ENCODE results near the gene RFPL3. TPM values are rescaled to one million over a fixed set of nuclear protein-coding genes. Genes with fewer than 3 reads are reported as not detected.

RFPL3 gene
- polyA plus RNA-seq, 6 donors from 2014 or later: not detected

Other genes starting within 250 kb of the RFPL3 start
- gene C22orf42, start 198.6 kb upstream of the RFPL3 start, polyA plus RNA-seq (ENCODE audit: low read depth in 6 of 6): not detected
- gene RFPL2, start 152.8 kb upstream of the RFPL3 start, polyA plus RNA-seq (ENCODE audit: low read depth in 6 of 6): not detected
- not detected for gene SLC5A4, start 102.5 kb upstream of the RFPL3 start, polyA plus RNA-seq (ENCODE audit: low read depth in 6 of 6)
- 100 to 1,000 TPM; 105 to 139 (median 130) TPM for gene RTCB, start 54.4 kb downstream of the RFPL3 start, polyA plus RNA-seq (ENCODE audit: low read depth in 6 of 6)
- gene BPIFC, start 106.6 kb downstream of the RFPL3 start, polyA plus RNA-seq (ENCODE audit: low read depth in 6 of 6): not detected
- 100 to 1,000 TPM; 141 to 196 (median 160) TPM for gene FBXO7, start 116.9 kb downstream of the RFPL3 start, polyA plus RNA-seq (ENCODE audit: low read depth in 6 of 6)